Ishikawa (cell line): ENCODE measurements around the gene ZMYND8.

Source experiments
- CEBPB ChIP-seq: IDR thresholded peaks from 2 replicates; pipeline ENCODE4 v1.6.1; 2012
- EP300 ChIP-seq: IDR thresholded peaks from 2 replicates; pipeline ENCODE4 v1.6.1; 2012; ENCODE audit warnings: borderline replicate concordance
- MAX ChIP-seq: IDR thresholded peaks from 2 replicates; pipeline ENCODE4 v1.6.1; 2012
- RAD21 ChIP-seq: IDR thresholded peaks from 2 replicates; pipeline ENCODE4 v1.6.1; 2012; ENCODE audit warnings: low read depth
- REST ChIP-seq: IDR thresholded peaks from 2 replicates; pipeline ENCODE4 v1.6.1; 2012; ENCODE audit warnings: low read depth, mild to moderate bottlenecking
- TCF12 ChIP-seq: IDR thresholded peaks from 2 replicates; pipeline ENCODE4 v1.6.1; 2012; ENCODE audit warnings: low read depth
- USF1 ChIP-seq: IDR thresholded peaks from 2 replicates; pipeline ENCODE4 v1.6.1; 2012
- YY1 ChIP-seq: IDR thresholded peaks from 2 replicates; pipeline ENCODE4 v1.6.1; 2012; ENCODE audit warnings: low read depth

GRCh38 chr20:47208534-47209174 lies 147.8 kb downstream of the ZMYND8 start:
- TF ChIP-seq YY1 = no peak
- no peak for TF ChIP-seq CEBPB
- no peak for TF ChIP-seq REST
- TF ChIP-seq EP300 = no peak
- no peak for TF ChIP-seq MAX
- TF ChIP-seq USF1 = no peak
- TF ChIP-seq TCF12 = no peak
- no peak for TF ChIP-seq RAD21
